CD4-positive, alpha-beta T cell treated with Interleukin-15 for 4 hours (primary cell): Measurements from ENCODE around the gene TPTE.
"Not testable (repeated sequence)": the region's sequence is repeated elsewhere in the genome, so short reads cannot be mapped to it uniquely, and the experiment has no call there.

Experiments used
- DNase-seq: peaks from one replicate; pipeline ENCODE4 v3.0.0-alpha.2; 2020; ENCODE audit warnings: low spot score

Gene TPTE

GRCh38 chr21:10521091-10521598 lies at the start of gene TPTE:
Gene TPTE (plus strand): TSS chr21:10521583. CDS start chr21:10538724, 17,141 bp downstream.
- DNase-seq = no peak

DNA sequence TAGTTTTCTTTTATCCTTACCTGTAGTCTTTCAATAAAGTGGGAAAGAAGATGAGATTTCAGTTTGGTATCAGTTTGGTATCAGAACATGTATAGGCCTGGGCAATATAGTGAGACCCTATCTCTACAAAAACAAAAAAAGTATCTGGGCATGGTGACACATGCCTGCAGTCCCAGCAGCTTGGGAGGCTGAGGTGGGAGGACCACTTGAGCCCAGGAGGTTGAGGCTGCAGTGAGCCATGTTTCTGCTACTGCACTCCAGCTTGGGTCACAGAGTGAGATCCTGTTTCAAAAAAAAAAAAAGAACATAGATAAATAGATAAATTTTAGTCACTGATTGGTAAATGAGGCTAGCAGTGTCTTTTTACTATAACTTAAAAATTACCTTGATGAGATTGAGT lies 49.4 kb upstream of the TPTE start:
- DNase-seq = not testable (repeated sequence)

DNA sequence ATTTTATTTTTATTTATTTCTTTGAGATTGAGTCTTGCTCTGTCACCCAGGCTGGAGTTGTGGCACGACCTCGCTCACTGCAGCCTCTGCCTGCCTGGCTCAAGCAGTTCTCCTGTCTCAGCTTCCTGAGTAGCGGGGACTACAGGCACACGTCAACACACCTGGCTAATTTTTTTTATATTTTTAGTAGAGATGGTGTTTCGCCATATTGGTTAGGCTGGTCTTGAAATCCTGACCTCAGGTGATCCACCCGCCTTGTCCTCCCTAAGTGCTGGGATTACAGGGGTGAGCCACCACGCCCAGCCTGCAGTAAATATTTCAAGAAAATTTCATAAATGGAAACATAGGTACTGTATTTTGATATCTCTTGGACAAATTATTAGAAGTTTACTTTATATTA lies 43.6 kb upstream of the TPTE start:
- DNase-seq = not testable (repeated sequence)

- DNase-seq = not testable (repeated sequence)
These were observed 41.5 kb upstream of the TPTE start for GRCh38 chr21:10479875-10480274.

DNA sequence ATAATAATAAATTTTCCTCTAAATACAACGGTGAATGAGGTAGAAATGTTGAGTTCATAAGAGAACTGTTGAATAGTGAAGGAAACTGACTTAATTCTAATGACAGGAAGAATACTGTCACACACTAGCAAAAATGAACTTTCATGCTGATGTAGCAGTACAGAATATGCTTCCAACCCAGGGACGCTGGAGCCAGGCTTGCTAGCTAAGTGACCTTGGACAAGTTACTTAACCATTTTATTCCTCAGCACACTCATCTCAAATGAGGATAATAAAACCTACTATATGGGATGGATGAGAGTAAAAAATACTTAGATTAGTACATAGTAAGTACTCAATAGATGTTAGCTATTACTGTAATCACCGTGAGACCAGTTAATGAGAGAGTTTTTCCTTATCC lies 36.5 kb upstream of the TPTE start:
- not testable (repeated sequence) for DNase-seq

DNA sequence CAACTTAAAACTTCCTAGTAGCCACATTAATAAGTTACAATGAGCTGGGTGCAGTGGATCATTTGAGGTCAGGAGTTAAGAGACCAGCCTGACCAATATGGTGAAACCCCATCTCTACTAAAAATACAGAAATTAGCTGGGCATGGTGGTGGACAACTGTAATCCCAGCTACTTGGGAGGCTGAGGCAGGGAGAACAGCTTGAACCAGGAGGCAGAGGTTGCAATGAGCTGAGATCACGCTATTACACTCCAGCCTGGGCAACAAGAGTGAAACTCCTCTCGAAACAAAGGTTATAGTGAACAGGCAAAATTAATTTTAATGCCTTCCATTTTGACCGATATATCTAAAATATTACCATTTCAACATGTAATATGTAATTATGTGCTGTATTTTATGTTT lies 30.9 kb upstream of the TPTE start:
- DNase-seq = not testable (repeated sequence)

- no peak for DNase-seq
These were observed 10.3 kb upstream of the TPTE start for GRCh38 chr21:10511116-10511515.

DNA sequence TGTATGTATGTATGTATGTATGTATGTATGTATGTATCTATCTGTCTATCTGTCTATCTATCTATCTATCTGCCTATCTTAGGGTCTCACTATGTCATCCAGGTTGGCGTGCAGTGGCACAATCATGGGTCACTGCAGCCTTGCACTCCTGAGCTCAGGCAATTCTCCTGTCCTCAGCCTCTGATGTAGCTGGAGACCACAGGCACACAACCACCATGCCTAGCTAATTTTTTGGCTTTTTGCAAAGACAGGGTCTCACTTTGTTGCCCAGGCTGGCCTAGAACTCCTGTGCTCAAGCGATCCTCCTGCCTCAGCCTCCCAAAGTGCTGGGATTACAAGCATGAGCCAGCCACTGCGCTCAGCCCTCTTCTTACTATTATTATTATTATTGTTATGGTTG lies 4.5 kb upstream of the TPTE start:
- DNase-seq = not testable (repeated sequence)

DNA sequence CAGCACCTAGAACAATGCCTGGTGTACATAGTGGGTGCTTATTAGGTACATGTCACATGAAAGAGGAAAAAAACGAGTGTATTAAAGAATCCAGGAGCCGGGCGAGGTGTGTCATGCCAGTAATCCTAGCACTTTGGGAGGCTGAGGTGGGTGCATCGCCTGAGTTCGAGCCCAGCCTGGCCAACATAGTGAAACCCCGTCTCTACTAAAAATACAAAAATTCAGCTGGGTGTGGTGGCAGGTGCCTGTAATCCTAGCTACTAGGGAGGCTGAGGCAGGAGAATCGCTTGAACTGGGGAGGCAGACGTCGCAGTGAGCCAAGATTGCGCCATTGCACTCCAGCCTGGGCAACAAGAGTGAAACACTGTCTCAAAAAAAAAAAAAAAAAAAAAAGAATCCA lies 3.5 kb upstream of the TPTE start:
- not testable (repeated sequence) for DNase-seq

GRCh38 chr21:10521835-10522500 lies 585 bp downstream of the TPTE start:
- not testable (repeated sequence) for DNase-seq

DNA sequence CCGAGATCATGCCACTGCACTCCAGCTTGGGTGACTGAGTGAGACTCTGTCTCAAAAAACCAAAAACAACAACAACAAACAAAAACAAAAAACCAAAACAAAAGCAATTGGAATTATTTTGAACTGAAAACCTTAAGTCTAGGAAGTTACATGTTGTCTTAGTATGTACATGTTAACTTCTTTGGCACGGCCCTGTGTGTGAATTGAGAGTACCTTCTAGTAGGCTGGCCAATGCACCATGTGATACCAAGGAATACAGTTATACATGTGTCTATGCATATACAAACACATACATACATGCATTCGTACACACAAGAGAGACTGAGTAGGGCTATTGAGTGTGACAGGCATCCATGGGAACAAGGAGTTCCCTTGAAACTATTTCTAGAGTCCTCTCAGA lies 18.6 kb downstream of the TPTE start:
- DNase-seq = no peak

DNA sequence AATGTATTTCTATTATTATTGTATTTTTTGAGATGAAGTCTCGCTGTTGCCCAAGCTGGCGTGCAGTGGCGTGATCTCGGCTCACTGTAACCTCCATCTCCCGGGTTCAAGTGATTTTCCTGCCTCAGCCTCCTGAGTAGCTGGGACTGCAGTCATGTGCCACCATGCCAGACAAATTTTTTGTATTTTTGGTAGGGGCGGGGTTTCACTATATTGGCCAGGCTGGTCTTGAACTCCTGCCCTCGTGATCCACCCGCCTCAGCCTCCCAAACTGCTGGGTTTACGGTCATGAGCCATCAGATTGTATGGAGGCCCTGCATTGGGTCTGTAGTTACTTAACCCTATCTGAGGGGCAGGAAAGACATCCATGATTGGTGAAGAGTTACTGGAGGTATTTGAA lies 23.0 kb downstream of the TPTE start:
- DNase-seq = not testable (repeated sequence)

- not testable (repeated sequence) for DNase-seq
These were observed 26.5 kb downstream of the TPTE start for GRCh38 chr21:10547868-10548267.

DNA sequence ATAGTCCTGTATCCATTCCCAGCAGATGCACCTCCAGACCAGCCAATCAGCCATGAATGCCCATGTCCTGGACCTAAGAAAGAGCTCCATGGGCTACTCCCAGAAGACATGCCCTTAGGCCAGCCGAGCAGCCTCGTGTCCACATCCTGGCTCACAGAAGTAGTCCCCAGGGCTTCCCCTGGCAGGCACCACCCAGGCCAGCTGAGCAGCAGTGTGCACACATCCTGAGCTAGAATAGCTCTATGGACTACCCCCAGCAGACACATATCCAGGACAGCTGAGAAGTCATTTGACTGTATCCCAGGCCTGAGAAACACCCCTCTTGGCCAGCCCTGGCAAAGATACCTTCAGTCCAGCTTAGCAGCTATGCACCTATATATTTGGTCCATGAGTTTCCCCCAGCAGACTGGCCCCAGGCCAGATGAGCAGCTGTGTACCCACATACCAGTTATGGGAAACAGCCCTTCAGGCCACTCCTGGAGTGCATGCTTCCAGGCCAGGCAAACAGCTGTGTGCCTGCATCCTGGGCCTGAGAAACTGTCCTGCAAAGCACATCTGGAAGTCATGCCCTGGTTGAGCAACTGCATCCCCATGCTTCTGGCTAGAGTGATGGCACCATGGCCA lies 27.1 kb downstream of the TPTE start:
- DNase-seq = not testable (repeated sequence)

DNA sequence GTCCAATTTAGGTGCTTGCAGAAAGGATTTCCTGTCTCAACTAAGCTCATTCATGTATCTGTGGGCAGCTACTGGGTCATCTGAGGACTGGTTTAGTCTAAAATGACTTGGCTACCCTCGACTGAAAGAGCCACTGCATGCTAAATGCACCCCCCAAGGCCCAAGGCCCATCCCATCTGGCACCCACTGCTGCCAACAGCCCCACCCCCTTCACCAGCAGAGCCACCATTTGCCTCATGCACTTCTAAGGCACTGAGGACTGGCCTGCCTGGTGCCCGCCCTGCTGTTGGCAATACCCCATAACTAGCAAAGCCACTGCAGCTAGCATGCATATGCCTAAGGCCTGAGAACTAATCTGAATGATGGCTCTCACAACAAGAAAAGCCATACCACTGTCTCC lies 49.4 kb downstream of the TPTE start:
- DNase-seq = not testable (repeated sequence)

DNA sequence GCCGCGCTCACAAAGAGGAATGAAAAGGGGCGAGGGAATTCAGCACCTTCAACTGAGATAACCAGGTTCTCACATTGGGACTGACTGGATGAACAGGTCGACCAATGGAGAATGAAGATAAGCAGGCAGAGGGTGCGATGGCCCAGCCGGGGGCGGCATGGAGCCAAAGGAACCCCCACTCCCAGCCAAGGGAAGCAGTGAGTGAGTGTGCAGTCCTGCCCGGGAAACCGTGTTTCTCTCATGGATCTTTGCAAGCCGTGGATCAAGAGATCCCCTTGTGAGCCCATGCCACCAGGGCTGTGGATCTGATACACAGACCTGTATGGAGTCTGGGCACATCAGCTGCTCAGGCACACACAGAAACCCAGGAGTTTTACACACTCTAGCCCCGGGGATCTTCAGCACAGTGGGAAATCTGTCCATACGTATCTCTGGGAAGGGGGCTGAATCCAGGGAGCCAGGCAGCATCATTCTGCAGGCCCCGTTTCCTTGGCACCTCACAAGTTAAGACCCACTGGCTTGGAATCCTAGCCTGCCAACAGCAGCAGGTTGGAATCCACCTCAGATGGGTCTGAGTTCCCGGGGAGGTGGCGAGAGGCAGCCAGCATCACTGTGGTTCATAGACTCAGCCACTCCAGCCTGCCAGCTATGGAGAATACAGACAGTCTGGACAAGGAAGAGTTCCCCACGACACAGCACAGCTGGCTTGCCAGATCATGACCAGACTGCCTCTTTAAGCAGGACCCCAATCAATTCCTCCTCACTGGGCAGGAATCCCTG lies 53.3 kb downstream of the TPTE start:
- not testable (repeated sequence) for DNase-seq

- no peak for DNase-seq
These were observed 53.9 kb downstream of the TPTE start for GRCh38 chr21:10575311-10575667.

GRCh38 chr21:10578910-10579309 lies 57.5 kb downstream of the TPTE start:
- DNase-seq = not testable (repeated sequence)

- not testable (repeated sequence) for DNase-seq
These were observed 67.7 kb downstream of the TPTE start for GRCh38 chr21:10589115-10589514.

DNA sequence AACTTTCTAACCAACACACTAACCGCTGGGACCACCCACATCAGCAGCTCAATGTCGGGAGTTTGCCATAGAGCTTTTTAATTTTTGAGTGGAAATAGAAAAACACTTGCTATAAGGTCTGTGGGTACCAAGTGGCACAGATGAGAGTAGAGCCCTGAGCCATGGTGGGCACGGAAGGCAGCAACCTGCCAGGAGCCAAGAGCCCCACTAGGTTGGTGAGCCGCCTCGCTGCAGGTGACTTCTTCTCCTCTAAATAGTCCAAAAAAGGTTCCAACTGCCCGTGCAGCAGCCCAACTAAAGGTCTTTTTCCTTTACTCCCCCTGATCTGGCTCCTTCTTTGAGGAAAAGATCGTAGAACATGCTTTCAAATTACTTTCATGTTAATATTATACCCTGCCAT lies 85.7 kb downstream of the TPTE start:
- DNase-seq = not testable (repeated sequence)

DNA sequence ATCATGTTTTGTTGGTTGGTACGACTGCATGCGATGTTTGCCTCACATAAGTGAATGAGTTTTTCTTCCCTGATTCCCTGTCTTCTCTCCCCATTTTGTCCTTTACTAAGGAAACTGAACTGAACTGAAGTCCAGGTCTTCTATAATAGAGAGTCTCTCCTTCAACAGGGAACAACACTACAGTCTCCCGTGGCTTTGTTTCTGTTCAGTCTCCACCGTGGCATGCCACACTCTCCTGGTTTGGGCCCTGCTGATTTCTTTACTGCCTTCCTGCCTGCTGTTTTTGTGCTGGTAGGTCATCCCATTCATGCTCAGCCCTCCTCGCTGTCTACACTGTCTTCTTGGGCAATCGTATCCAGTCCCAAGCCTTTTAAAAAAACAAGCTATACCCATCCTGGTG lies 92.9 kb downstream of the TPTE start:
- not testable (repeated sequence) for DNase-seq

- not testable (repeated sequence) for DNase-seq
These were observed 94.7 kb downstream of the TPTE start for GRCh38 chr21:10616061-10616460.

DNA sequence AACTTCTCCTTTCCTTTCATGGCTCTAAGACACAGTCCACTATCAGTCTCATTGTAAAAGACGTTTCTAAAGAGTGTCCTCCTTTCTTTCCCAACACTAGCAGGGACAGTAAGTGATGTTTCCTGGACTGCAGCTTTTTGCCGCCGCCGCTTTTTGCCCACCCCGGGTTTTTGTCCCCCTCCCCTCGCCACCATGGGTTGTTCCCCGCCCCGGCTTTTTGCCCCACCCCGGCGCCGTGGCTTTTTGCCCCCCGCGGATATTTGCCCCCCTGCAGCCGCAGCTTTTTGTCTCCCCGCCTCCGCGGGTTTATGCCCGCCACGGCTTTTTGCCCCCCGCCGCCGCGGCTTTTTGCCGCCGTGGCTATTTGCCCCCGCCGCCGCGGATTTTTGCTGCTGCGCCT lies 95.2 kb downstream of the TPTE start:
- DNase-seq = no peak
